DND-41 (cell line): ENCODE results near the gene PRDM2.

Source experiments
- EZH2 ChIP-seq: IDR thresholded peaks from 3 replicates; pipeline ENCODE4 v1.6.1; 2012; ENCODE audit warnings: borderline replicate concordance, low read depth, mild to moderate bottlenecking, moderate library complexity, low read length, inconsistent platforms; ENCODE audit not compliant: severe bottlenecking
- TF ChIP-seq, protein P1 (sequence below): IDR thresholded peaks from 2 replicates; pipeline ENCODE4 v1.5.1; 2012; ENCODE audit warnings: borderline replicate concordance, low read length, moderate library complexity, mild to moderate bottlenecking; ENCODE audit not compliant: poor library complexity, severe bottlenecking; ENCODE audit errors: extremely low read depth

DNA sequence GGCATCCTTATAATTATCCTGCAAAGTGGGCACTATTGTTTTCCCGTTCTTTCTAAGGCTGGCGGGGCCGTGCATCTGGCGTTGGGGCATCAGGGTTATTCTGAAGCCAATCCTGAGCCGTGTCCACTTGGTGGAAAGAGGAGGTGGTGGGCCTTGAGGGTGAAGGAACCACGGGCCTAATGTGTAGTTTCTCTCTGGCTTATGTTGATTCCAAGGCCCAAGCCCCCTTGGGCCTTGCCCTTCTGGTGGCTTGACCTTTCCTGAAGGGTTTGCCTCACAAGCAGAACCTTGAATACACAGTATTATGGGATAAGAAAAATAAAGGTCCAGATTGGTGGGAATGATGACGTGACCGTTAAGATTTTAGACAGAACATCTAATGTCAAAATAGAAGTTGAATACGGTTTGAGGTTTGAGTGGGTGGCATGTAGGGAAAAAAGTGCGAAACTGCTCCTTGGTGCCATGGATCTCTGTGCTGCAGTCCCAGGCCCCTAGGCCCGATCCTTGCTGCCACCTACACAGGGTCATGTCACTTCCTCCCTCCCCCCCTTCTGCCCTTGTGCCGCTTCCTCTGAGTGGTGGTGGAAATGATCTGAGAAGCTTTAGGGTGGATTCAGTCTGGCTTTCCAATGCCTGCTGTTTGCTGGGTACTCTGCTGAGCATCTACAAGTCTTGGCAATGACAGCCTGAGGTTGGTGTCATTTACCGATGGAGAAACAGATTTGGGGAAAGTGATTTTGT lies 90.5 kb downstream of the PRDM2 start:
- TF ChIP-seq EZH2: no peak
- TF ChIP-seq, protein P1, sequence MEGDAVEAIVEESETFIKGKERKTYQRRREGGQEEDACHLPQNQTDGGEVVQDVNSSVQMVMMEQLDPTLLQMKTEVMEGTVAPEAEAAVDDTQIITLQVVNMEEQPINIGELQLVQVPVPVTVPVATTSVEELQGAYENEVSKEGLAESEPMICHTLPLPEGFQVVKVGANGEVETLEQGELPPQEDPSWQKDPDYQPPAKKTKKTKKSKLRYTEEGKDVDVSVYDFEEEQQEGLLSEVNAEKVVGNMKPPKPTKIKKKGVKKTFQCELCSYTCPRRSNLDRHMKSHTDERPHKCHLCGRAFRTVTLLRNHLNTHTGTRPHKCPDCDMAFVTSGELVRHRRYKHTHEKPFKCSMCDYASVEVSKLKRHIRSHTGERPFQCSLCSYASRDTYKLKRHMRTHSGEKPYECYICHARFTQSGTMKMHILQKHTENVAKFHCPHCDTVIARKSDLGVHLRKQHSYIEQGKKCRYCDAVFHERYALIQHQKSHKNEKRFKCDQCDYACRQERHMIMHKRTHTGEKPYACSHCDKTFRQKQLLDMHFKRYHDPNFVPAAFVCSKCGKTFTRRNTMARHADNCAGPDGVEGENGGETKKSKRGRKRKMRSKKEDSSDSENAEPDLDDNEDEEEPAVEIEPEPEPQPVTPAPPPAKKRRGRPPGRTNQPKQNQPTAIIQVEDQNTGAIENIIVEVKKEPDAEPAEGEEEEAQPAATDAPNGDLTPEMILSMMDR: no peak
